HG02571 (cell line): Measurements from ENCODE around the gene CASQ2.
"Not testable (repeated sequence)": the region's sequence is repeated elsewhere in the genome, so short reads cannot be mapped to it uniquely, and the experiment has no call there.

Experiments
- ATAC-seq: cut with Tn5 transposase; IDR thresholded peaks from one replicate; pipeline ENCODE4 v1.9.1; 2021; ENCODE audit warnings: mild to moderate bottlenecking, moderate library complexity; ENCODE audit not compliant: unreplicated experiment

The CASQ2 gene

GRCh38 chr1:115781343-115781742 is 12.8 kb upstream of the CASQ2 start:
- no peak for ATAC-seq

- ATAC-seq: not testable (repeated sequence)
These were observed 12.1 kb upstream of the CASQ2 start for GRCh38 chr1:115780655-115781054.

- ATAC-seq: not testable (repeated sequence)
These were observed 10.6 kb upstream of the CASQ2 start for GRCh38 chr1:115779075-115779474.

- ATAC-seq: no peak
These were observed 3.4 kb upstream of the CASQ2 start for GRCh38 chr1:115771847-115772457.

GRCh38 chr1:115771094-115771846 is 2.8 kb upstream of the CASQ2 start:
- no peak for ATAC-seq

GRCh38 chr1:115767403-115767802 is 1.1 kb downstream of the CASQ2 start:
- no peak for ATAC-seq

- ATAC-seq: no peak
These were observed 3.4 kb downstream of the CASQ2 start for GRCh38 chr1:115765091-115765490.

GRCh38 chr1:115764541-115764940 is 4.0 kb downstream of the CASQ2 start:
- no peak for ATAC-seq

GRCh38 chr1:115762779-115763178 is 5.7 kb downstream of the CASQ2 start:
- ATAC-seq: no peak

GRCh38 chr1:115761601-115762302 is 6.8 kb downstream of the CASQ2 start:
- ATAC-seq: no peak

GRCh38 chr1:115757856-115758255 is 10.7 kb downstream of the CASQ2 start:
- ATAC-seq: no peak

GRCh38 chr1:115757326-115757725 is 11.2 kb downstream of the CASQ2 start:
- no peak for ATAC-seq

GRCh38 chr1:115755456-115756370 is 12.8 kb downstream of the CASQ2 start:
- ATAC-seq: no peak

- ATAC-seq: no peak
These were observed 14.7 kb downstream of the CASQ2 start for GRCh38 chr1:115753830-115754229.

- no peak for ATAC-seq
These were observed 15.2 kb downstream of the CASQ2 start for GRCh38 chr1:115753361-115753760.

- ATAC-seq: no peak
These were observed 19.9 kb downstream of the CASQ2 start for GRCh38 chr1:115748401-115749150.

- ATAC-seq: no peak
These were observed 22.4 kb downstream of the CASQ2 start for GRCh38 chr1:115746021-115746690.

- no peak for ATAC-seq
These were observed 23.8 kb downstream of the CASQ2 start for GRCh38 chr1:115744646-115745275.

GRCh38 chr1:115740811-115741210 is 27.7 kb downstream of the CASQ2 start:
- no peak for ATAC-seq
